ENCODE data around the gene SIVA1.

SIVA1 gene

DNA sequence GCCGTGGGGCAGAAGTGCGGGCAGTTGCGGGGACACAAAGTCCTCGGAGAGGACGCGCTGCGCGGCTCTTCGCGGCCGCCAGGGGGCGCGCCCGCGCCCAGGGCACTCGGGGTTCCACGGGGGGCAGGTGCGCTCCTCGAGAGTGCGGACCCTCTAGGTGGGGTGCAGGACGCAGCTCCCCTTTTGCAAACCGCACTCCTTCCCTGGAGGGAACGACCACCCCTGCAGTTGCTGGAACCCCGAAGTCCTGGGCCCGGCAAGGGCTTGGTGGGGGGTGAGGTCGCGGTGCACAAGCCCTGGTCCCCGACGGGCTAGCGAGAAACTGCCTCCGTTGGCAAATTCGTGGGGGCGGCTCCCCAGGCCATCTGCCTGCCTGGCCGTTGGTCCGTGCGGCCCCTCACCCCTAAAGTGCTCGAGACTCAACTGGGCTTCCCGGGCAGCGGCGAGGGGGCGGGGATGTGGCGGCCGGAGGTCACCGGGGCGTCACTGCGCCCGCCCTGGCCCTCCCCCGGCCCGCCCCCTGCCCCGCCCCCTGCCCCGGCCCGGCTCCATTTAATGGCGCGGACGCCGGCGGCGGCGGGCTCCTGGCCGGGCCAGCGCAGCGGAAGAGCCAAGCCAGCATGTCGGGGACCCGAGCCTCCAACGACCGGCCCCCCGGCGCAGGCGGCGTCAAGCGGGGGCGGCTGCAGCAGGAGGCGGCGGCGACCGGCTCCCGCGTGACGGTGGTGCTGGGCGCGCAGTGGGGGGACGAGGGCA is 29.1 kb upstream of the SIVA1 start, which contains the start of gene ADSS1 (continued):
- TF ChIP-seq, protein P1, sequence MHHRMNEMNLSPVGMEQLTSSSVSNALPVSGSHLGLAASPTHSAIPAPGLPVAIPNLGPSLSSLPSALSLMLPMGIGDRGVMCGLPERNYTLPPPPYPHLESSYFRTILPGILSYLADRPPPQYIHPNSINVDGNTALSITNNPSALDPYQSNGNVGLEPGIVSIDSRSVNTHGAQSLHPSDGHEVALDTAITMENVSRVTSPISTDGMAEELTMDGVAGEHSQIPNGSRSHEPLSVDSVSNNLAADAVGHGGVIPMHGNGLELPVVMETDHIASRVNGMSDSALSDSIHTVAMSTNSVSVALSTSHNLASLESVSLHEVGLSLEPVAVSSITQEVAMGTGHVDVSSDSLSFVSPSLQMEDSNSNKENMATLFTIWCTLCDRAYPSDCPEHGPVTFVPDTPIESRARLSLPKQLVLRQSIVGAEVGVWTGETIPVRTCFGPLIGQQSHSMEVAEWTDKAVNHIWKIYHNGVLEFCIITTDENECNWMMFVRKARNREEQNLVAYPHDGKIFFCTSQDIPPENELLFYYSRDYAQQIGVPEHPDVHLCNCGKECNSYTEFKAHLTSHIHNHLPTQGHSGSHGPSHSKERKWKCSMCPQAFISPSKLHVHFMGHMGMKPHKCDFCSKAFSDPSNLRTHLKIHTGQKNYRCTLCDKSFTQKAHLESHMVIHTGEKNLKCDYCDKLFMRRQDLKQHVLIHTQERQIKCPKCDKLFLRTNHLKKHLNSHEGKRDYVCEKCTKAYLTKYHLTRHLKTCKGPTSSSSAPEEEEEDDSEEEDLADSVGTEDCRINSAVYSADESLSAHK (tag by site-specific recombination; IDR thresholded peaks at IDR 0.05) = no peak
- peak; percentile 58; the same call in 1 of the 2 replicates for TF ChIP-seq ZNF391 (tag by site-specific recombination; IDR thresholded peaks at IDR 0.05; ENCODE audit: borderline replicate concordance, low read depth)
- TF ChIP-seq, protein P2, sequence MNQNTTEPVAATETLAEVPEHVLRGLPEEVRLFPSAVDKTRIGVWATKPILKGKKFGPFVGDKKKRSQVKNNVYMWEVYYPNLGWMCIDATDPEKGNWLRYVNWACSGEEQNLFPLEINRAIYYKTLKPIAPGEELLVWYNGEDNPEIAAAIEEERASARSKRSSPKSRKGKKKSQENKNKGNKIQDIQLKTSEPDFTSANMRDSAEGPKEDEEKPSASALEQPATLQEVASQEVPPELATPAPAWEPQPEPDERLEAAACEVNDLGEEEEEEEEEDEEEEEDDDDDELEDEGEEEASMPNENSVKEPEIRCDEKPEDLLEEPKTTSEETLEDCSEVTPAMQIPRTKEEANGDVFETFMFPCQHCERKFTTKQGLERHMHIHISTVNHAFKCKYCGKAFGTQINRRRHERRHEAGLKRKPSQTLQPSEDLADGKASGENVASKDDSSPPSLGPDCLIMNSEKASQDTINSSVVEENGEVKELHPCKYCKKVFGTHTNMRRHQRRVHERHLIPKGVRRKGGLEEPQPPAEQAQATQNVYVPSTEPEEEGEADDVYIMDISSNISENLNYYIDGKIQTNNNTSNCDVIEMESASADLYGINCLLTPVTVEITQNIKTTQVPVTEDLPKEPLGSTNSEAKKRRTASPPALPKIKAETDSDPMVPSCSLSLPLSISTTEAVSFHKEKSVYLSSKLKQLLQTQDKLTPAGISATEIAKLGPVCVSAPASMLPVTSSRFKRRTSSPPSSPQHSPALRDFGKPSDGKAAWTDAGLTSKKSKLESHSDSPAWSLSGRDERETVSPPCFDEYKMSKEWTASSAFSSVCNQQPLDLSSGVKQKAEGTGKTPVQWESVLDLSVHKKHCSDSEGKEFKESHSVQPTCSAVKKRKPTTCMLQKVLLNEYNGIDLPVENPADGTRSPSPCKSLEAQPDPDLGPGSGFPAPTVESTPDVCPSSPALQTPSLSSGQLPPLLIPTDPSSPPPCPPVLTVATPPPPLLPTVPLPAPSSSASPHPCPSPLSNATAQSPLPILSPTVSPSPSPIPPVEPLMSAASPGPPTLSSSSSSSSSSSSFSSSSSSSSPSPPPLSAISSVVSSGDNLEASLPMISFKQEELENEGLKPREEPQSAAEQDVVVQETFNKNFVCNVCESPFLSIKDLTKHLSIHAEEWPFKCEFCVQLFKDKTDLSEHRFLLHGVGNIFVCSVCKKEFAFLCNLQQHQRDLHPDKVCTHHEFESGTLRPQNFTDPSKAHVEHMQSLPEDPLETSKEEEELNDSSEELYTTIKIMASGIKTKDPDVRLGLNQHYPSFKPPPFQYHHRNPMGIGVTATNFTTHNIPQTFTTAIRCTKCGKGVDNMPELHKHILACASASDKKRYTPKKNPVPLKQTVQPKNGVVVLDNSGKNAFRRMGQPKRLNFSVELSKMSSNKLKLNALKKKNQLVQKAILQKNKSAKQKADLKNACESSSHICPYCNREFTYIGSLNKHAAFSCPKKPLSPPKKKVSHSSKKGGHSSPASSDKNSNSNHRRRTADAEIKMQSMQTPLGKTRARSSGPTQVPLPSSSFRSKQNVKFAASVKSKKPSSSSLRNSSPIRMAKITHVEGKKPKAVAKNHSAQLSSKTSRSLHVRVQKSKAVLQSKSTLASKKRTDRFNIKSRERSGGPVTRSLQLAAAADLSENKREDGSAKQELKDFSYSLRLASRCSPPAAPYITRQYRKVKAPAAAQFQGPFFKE (tag by site-specific recombination; IDR thresholded peaks at IDR 0.05; ENCODE audit: borderline replicate concordance) = no peak
- no peak for TF ChIP-seq IKZF3 (tag by site-specific recombination; IDR thresholded peaks at IDR 0.05)
- no peak for TF ChIP-seq ZNF10 (tag by site-specific recombination; IDR thresholded peaks at IDR 0.05)
- TF ChIP-seq ZNF549 (tag by site-specific recombination; IDR thresholded peaks at IDR 0.05) = no peak
- TF ChIP-seq ZNF266 (tag by site-specific recombination; IDR thresholded peaks at IDR 0.05; ENCODE audit: low read depth) = no peak
- TF ChIP-seq RBAK (tag by site-specific recombination; IDR thresholded peaks at IDR 0.05) = no peak
- TF ChIP-seq, protein P3, sequence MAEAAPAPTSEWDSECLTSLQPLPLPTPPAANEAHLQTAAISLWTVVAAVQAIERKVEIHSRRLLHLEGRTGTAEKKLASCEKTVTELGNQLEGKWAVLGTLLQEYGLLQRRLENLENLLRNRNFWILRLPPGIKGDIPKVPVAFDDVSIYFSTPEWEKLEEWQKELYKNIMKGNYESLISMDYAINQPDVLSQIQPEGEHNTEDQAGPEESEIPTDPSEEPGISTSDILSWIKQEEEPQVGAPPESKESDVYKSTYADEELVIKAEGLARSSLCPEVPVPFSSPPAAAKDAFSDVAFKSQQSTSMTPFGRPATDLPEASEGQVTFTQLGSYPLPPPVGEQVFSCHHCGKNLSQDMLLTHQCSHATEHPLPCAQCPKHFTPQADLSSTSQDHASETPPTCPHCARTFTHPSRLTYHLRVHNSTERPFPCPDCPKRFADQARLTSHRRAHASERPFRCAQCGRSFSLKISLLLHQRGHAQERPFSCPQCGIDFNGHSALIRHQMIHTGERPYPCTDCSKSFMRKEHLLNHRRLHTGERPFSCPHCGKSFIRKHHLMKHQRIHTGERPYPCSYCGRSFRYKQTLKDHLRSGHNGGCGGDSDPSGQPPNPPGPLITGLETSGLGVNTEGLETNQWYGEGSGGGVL (tag by site-specific recombination; IDR thresholded peaks at IDR 0.05) = peak; percentile 21; the same call in 1 of the 2 replicates
- TF ChIP-seq, protein P4, sequence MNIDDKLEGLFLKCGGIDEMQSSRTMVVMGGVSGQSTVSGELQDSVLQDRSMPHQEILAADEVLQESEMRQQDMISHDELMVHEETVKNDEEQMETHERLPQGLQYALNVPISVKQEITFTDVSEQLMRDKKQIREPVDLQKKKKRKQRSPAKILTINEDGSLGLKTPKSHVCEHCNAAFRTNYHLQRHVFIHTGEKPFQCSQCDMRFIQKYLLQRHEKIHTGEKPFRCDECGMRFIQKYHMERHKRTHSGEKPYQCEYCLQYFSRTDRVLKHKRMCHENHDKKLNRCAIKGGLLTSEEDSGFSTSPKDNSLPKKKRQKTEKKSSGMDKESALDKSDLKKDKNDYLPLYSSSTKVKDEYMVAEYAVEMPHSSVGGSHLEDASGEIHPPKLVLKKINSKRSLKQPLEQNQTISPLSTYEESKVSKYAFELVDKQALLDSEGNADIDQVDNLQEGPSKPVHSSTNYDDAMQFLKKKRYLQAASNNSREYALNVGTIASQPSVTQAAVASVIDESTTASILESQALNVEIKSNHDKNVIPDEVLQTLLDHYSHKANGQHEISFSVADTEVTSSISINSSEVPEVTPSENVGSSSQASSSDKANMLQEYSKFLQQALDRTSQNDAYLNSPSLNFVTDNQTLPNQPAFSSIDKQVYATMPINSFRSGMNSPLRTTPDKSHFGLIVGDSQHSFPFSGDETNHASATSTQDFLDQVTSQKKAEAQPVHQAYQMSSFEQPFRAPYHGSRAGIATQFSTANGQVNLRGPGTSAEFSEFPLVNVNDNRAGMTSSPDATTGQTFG (tag by site-specific recombination; IDR thresholded peaks at IDR 0.05; ENCODE audit: borderline replicate concordance) = no peak
- TF ChIP-seq, protein P5, sequence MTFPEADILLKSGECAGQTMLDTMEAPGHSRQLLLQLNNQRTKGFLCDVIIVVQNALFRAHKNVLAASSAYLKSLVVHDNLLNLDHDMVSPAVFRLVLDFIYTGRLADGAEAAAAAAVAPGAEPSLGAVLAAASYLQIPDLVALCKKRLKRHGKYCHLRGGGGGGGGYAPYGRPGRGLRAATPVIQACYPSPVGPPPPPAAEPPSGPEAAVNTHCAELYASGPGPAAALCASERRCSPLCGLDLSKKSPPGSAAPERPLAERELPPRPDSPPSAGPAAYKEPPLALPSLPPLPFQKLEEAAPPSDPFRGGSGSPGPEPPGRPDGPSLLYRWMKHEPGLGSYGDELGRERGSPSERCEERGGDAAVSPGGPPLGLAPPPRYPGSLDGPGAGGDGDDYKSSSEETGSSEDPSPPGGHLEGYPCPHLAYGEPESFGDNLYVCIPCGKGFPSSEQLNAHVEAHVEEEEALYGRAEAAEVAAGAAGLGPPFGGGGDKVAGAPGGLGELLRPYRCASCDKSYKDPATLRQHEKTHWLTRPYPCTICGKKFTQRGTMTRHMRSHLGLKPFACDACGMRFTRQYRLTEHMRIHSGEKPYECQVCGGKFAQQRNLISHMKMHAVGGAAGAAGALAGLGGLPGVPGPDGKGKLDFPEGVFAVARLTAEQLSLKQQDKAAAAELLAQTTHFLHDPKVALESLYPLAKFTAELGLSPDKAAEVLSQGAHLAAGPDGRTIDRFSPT (tag by site-specific recombination; IDR thresholded peaks at IDR 0.05) = no peak
- TF ChIP-seq ZNF366 (tag by site-specific recombination; conservative IDR thresholded peaks at IDR 0.05) = no peak
- no peak for TF ChIP-seq ZNF169 (tag by site-specific recombination; IDR thresholded peaks at IDR 0.05)
- TF ChIP-seq, protein P6, sequence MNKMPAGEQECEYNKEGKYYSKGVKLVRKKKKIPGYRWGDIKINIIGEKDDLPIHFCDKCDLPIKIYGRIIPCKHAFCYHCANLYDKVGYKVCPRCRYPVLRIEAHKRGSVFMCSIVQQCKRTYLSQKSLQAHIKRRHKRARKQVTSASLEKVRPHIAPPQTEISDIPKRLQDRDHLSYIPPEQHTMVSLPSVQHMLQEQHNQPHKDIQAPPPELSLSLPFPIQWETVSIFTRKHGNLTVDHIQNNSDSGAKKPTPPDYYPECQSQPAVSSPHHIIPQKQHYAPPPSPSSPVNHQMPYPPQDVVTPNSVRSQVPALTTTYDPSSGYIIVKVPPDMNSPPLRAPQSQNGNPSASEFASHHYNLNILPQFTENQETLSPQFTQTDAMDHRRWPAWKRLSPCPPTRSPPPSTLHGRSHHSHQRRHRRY (tag by site-specific recombination; IDR thresholded peaks at IDR 0.05) = peak; percentile 75; the same call in 1 of the 2 replicates
- no peak for TF ChIP-seq FEZF1 (tag by site-specific recombination; IDR thresholded peaks at IDR 0.05)
- peak; percentile 76 for TF ChIP-seq KLF10 (tag by site-specific recombination; IDR thresholded peaks at IDR 0.05)
- TF ChIP-seq ZNF311 (tag by site-specific recombination; IDR thresholded peaks at IDR 0.05; ENCODE audit: borderline replicate concordance) = no peak
- no peak for TF ChIP-seq WT1 (tag by site-specific recombination; IDR thresholded peaks at IDR 0.05)
- no peak for TF ChIP-seq KLF7 (tag by site-specific recombination; IDR thresholded peaks at IDR 0.05; ENCODE audit: borderline replicate concordance)
- TF ChIP-seq TCF7L2 (IDR thresholded peaks at IDR 0.05; ENCODE audit: borderline replicate concordance, low read depth, low read length) = no peak
